ENCODE data around the gene BEGAIN.

Gene BEGAIN

DNA sequence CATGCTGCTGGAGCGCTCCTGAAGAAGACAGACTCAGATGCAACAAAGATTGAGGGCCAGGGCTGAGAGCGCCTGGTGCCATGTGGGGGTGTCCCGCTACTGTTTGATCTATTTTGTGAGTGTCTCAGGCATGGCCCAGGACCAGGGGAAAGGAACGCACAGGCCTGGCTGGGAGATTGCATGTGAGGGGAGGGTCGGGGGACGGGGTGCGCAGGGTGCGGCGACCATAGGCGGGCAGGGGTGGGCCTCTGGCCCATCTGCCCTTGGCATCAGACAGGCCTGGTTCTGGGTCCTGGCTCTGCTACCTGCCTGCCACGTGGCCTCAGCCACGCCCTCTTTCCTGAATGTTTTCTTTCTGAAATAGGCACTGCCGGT is 47.5 kb downstream of the BEGAIN start:
- no peak for DNase-seq (ENCODE audit: low read depth in 2 of 2, low spot score in 1 of 2)

DNA sequence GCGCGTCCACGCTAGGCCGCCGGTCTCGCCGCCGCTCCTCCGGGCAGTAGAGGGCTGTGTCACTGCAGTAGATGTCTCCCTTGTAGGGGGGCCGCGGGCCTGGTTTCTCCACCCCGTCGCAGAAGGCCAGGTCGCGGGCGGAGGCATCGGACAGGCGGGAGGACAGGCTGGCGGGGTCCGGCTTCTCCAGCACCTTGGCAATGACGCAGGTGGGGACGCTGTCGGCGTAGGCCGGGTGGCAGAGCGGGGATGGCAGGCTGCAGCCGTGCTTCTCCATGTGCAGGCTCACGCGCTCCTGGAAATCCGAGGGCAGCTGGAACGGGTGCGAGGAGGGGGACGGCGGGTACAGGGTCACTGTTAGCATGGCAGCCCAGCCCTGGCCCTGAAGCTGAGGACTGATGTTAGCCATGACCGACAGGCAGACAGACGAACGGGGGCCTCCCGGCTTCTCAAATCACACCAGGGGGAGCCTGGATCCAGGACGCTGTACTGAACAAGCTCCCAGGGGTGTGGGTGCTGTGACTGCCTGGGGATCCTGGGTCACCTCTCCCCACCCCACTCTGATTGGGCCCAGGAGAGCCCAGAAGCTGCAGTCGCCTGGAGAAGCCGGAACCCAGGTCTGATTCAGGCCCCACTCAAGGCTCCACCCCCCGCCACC is 48.1 kb downstream of the BEGAIN start:
- no peak for DNase-seq (ENCODE audit: low read depth in 2 of 2, low spot score in 1 of 2)

DNA sequence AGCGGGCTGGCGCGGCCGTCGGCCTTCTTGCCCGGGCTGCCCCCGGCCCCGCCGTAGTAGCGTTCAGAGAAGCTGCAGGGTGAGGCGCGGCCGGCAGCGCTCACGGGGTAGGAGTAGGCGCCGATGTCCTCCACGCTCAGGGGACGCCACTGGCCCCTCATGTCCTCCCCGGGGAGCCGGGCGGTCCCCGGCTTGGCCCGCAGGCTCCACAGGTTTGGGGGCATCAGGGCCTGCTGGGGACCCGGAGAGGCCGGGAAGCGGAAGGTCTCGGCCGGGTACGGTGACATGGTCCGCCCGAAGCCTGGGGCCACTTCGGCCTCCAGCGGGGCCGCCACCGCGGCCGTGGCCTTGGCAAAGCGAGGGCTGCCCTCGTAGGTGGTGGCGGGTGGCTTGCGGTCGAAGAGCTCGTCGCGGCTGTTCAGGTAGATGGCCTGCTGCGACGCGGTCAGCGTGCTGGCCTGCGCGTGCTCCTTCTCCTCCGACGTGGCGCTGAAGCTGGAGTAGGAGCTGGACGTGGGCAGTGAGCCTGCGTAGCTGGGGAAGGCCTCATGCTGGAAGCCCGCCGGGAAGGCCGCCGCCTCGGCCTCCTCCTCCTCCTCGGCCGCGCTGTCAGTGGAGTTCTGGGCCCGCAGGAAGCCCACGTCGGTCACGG is 48.7 kb downstream of the BEGAIN start:
- no peak for DNase-seq (ENCODE audit: low read depth in 2 of 2, low spot score in 1 of 2)

DNA sequence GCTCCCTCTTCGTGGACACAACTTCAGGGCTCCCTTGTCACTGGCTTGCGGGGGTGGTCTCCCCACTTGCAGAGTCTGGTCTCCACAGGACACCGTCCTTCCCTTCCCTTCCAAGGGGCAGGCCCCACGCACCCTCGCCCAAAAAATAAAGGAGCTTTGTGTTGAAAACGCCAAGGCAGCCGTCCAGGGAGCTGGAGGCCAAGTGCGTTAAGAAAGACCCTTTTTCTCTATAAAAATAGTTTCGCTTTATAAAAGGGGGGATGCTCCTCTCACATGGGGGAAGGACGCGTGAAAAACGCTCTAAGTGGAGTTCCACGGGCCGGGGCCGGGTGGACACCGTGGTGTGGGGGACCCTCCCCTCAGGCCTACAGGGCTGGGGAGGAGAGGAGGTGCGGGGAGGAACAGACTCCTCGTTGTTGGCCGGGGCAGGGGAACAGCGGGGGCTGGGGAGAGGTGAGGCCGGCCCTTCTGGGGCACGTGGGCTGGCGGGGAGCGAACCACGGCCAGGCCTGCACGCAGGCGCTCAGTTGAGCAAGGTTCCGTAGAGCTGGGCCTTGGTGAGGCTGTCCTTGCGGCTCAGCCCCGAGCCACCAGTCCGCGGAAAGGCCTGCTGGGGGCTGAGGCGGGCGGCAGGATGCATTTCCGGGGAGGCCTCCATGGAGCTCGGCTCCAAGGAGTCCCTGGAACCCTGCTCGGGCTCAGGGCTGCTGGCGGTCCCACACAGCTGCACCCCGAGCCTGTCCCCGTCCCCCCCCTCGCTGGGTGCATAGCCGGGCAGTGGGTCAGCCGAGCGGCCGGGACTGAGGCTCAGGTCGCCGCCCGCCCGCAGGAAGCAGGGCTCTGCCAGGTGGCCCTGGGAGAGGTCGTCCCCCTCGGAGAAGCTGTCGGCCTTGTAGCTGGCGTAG is 49.5 kb downstream of the BEGAIN start:
- DNase-seq (ENCODE audit: low read depth in 2 of 2, low spot score in 1 of 2), result no peak

DNA sequence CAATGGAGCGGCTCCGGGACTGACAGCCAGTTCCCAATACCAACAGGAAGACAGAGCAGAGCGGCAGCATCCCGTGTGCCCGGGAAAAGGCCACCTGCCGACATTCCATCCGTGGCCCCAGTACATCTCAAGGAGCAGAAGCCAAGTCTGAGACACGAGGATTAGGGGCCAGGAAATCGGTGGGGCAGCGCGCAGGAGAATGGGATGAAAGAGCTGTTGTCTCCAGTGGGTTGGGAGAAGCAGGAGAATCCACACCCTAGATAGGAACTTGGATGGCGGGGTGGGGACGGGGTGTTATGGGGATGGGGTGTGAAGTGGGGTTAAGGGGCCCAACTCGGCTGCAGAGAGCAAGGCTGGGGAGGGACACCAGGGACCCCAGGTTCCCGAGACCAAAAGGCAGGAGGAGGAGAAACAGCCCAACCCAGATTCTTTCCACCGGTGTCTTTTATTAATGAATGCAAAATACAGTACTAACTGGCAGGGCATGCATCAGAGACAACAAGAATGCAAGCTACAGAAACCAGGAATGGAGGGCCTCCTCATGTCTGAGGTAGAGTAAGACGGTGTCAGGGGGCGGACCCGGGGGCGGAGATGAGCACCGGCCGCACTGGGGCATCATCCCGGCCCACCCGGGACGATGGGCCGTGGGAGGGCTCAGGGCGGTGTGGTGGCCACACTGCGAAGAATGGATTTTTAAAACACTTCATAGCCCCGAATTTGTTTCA is 50.3 kb downstream of the BEGAIN start:
- no peak for DNase-seq (ENCODE audit: low read depth in 2 of 2, low spot score in 1 of 2)

DNA sequence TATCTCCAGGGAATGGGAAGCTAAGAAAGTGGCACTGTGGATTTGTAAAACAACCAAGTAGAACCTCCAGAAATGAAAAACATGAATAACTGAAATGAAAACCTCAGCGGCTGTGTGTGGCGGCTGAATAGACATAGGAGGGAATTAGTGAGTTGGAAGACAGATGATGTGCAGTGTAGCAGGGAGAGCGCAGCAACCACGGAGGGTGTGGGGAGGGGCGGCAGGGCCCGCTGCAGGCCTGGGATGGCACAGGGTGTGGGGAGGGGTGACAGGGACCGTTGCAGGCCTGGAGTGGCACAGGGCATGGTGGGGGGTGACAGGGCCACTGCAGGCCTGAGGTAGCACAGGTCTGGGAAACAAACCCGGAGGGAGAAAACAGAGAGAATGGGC is 51.1 kb downstream of the BEGAIN start:
- DNase-seq (ENCODE audit: low read depth in 2 of 2, low spot score in 1 of 2), result no peak

DNA sequence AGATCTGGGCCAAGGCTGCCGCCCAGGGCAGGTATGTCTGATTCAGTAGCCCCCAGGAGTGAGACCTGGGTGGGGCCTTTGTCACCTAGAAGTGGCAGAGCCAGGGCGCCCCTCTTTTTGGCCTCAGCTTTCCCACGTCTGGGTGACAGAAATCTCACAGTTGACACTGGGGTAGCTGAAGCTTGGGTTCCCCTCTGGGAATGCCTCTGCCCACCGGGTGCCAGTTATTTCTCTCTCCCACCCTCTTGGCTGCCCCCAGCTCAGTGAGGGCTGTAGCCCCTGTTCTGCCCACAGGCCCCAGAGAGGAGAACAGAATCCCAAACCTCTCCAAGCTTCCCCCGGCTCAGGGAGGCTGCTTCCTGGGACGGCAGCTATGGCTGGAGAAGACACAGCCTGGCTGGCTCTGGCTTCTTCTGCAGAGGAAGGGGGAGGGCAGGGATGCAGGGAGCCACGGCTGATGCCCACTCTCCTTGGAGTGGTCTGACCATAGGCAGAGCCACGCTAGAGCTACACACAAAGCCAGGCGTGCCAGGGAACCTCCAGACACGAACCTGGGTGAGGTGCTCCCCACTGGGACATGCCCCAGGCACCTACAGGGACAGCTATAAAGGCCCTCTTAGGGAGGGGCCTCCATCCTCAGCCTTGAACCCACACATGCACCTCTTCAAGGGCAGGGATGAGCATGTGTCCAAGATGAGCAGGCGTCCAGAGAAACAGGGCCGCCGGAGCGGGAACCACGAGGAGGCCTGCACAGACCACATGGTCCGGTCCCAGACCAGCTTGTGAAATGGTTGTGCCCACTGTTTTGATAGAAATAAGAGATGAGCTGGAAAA is 51.7 kb downstream of the BEGAIN start:
- no peak for DNase-seq (ENCODE audit: low read depth in 2 of 2, low spot score in 1 of 2)

DNA sequence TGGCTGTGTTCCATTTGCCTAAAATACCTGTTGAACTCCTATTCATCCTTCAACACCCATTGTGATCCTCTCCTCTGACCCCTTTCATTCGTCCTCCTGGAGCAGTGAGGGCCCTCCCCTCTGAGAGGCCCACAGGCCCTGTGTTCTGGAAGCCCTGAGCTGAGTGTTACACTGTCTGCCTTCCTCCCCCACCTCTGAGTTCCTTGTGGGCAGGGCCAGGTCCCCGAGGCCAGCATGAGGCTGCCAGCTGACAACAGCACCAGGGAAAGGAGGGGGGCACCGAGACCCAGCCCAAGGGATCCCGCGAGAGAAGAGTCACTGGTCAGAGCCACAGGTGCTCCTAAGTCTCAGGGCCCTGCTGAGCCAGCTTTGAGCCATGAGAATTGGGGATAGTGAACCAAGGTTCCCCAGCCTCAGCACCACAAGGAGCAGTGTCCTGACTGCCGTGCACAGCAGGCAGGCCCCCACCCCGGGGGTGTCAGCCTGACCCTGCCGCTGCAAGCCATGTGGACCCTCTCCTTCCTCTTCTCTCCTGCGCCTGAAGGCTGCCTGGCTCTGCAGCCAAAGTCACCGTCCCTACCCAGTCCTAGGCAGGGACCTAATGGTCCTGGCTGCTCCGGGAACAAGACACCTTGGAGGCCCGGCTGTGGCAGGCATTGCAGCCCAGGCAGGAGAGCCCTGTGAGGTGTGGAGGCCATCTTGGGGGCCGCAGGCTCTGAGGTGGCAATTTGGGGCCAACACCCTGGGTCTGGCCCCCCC is 52.5 kb downstream of the BEGAIN start:
- DNase-seq (ENCODE audit: low read depth in 2 of 2, low spot score in 1 of 2), result no peak

DNA sequence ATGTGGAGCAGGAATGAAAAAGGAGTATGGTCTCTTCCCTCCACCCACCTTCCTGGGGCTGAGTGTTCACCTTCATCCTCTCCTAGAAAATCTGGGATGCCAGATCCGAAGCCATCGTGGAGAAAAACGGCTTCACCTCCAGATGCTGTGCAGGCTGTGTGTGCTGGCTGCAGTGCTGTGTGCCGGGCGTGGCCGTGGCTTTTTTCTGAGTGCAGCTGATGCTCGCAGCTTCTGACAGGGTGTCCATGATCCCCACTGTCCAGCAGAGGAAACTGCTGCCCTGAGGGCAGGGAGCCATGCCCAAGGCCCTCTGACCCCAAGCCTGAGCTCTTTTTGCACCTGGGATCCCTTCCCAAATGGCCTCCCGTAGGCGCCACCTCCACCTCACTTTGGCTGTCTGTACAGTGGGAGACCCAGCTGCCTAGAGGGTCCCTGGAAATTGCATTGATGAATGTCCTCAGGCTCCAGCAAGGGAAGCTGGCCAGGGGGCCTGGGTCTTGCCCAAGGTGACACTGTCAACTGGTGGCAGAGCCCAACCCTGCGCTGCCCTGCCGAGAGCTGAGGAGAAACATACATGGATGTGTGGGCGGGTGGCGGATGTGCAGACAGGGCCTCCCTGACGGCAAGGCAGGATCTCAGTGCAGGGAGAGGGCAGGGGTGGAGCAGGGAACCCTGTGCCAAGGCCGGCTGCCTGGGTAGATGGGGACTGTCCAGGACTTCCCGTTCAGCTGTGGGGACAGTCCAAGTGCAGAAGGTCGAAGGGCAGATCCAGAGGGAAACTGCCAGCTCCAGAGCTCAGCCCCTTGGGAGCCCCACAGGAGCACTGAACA is 53.3 kb downstream of the BEGAIN start:
- DNase-seq (ENCODE audit: low read depth in 2 of 2, low spot score in 1 of 2), result no peak

DNA sequence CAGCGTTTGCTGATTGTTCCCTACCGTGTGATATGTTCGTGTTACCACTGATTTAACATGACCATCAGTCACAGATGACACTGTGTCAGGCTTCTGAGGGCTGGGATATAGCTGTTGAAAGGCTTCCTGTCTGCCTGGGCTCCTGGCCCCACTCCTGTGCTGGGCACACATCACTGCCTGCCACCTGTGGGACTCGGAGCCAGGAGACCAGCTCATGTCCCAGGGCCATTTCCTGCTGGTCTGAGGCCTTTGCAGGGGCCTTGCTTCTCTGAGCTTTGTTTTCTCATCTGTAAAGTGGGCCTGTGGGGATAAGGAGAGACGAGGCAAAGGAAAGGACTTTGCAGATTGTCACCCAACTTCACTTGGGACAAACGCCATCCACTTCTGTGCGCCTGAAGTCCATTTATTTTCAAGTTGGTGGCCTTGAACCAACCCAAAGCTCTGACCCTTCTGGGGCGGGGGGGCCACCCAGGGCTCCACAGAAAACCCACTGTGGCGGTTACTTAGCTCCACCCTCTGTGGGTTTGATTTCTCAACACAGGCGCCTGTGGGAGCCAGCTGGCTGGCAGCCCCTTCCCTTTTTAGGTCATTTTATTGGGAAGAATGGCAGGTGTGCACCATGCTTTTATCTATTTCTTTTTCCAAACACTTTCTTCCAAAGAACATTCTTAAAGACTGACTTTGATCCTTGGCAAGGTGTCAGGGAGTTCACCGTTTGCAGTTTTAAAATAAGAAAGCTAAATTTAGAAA is 54.1 kb downstream of the BEGAIN start:
- no peak for DNase-seq (ENCODE audit: low read depth in 2 of 2, low spot score in 1 of 2)

DNA sequence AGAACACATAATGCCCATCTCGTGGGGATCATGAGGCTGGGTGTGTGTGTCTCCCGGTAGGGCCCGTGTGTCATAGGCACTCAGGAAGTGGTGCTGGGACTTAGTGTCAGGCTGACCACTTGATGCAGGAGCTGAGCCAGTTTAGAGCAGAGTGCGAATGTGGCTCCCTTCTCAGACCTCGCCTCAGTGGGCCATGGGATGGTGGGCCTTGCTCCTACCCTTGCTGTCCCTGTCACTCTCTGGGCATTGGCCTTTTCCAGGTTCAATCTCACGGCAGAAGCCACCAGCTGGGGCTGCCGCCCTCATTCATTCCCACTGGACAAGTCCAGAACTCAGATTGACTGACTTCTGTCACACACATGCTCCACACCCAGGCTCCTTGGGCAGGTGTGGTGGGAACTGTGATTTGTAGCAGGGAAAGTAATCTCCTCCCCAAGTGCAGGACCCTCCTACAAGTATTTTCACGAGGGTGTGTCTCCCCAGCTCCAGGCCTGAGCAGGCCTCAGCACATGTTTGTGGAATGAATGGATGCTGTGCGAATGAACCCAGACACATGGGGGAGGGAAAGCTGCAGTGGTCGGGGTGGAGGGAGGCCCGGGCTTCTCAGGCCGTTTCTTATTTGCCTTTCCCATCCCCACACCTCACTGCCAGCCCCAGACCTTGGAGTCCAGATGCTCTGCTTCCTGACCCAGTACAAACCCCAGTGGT is 54.9 kb downstream of the BEGAIN start:
- no peak for DNase-seq (ENCODE audit: low read depth in 2 of 2, low spot score in 1 of 2)

DNA sequence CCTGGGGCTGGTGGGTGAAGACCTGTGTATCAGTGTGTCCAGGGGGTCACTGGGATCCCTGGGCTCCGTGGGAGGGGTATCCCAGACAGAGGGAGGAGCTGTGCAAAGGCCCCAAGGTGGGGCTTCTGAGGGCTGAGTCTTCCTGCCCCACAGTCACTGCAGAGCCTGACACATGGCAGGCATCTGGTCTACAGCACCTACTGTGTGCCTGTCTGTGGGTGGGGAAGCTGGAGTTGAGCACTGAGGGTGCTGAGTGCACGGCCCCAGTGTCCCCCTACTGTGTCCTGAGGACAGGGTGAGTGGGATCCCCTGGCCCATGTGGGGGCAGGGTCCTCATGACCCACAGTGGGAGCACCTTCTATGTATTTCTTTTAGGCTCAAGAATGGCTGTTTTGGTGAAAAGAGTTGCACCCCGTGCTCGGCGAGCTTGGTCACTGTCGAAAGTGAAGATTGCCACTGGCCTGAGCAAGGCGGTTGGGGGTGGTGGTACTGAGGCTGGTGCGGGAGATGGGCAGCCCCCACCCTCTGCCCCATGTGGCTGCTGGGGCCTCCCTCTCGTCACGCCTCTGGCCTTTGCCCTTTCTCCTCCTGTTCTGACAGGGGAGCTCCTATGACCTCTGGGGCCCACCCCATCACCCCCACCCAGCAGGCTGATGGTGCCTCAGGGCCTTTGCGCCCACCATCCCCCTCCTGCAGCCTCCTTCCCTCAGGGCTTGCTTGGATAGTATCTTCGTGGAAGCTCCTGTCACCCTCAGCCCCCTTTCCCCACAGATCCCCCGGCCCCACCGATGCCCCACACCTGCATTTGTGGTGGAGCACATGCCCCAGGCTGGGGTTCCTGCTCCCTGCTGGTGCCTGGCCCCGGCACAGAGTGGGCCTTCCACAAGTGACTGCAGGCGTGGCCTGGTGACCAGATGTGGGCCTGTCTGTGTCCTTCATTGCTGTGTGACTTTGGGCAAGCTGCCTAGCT is 55.8 kb downstream of the BEGAIN start:
- no peak for DNase-seq (ENCODE audit: low read depth in 2 of 2, low spot score in 1 of 2)

DNA sequence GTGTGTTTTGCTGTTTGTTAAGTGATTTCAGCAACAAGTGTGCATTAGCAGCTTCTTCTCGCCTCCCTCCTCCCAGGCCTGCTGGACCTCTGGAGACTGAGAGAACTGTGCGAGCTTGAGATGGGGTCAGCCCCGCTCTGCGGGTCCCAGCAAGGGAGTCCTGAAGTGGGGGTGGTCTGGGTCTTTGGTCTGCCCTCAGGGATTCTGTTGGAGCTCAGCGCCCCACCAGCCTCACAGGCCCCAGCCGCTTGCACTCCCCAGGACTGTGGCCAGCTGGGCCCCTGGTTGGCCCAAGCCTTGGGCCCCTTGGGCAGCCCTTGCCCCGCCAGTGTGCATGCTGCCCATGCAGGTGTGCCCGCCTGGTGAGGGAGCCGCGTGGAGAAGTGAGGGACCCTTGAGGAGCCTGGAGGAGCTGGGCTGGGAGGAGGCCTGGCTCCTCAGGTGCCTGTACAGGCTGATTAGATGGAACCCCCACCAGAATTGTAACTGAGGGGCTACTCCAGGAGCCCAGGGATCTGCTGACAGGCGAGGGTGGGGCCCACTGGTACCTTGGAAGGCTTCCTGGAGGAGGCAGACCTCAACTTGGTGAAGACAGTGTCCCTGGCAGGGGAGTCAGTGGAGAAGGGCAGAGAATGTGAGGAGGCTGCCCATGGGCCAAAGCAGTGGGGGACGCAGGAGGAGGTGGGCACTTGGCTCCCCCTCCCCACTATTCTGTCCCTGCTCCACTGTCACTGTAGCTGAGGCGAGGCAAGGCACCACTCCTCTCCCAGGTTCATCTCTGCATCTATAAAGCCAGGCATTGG is 56.7 kb downstream of the BEGAIN start:
- no peak for DNase-seq (ENCODE audit: low read depth in 2 of 2, low spot score in 1 of 2)

DNA sequence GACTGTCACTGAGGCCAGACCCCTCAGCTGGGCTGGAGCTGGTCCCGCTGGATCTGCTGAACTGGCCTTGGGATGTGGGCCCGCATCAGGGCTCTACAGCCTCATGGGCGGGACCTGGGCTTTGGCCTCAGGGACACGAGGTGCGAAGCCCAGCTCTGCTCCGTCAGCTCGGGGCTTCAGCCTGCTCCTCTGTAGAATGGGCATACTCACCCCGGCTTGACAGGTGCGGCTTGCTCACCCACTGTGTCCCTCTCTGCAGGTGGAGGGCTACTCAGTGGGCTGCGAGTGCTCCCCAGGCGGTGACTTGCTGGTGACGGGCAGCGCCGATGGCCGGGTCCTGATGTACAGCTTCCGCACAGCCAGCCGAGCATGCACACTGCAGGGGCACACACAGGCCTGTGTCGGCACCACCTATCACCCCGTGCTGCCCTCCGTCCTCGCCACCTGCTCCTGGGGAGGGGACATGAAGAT is 57.6 kb downstream of the BEGAIN start:
- DNase-seq (ENCODE audit: low read depth in 2 of 2, low spot score in 1 of 2), result no peak

DNA sequence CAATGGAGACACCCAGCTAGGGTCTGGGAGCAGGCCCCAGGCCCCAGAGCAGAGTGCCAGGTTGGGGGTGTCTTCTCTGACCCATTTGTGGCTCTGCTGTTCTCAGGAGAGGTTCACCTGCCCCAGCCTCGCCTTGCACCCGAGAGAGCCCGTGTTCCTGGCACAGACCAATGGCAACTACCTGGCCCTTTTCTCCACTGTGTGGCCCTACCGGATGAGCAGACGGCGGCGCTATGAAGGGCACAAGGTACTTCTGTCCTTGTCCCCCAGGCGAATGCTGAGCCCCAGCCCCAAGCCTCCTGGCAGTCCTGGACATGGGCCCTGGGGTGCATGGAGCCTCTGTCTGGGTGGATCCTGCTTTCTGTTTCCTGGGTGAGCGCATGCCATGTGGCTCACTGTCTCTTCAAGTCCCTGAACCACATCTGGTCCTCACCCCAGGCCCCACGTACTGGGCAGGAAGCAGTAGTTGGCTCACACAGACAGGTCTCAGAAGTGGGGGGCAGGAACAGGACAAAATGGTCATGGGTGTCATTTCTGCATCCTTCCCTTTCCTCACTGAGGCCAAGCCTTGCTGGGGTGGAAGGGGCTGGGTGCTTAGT is 58.2 kb downstream of the BEGAIN start:
- no peak for DNase-seq (ENCODE audit: low read depth in 2 of 2, low spot score in 1 of 2)

All from stimulated activated CD8-positive, alpha-beta memory T cell treated with anti-CD3 and anti-CD28 coated beads, Interleukin-4, amount 100 ng/mL, for 1 hour (primary cell).